COLO829 (cell line): ENCODE data around the gene PSMC2.
"Not testable (repeated sequence)": the region's sequence is repeated elsewhere in the genome, so short reads cannot be mapped to it uniquely, and the experiment has no call there.

ENCODE experiments used
- DNase-seq: peaks from one replicate; pipeline ENCODE4 v3.0.0; 2012; ENCODE audit warnings: low spot score

The PSMC2 gene

GRCh38 chr7:103379270-103379975 lies 32.0 kb downstream of the PSMC2 start:
- no peak for DNase-seq

- no peak for DNase-seq
Observed at GRCh38 chr7:103380395-103381191, 33.1 kb downstream of the PSMC2 start.

- no peak for DNase-seq
Observed at GRCh38 chr7:103381280-103382031, 34.0 kb downstream of the PSMC2 start.

GRCh38 chr7:103382032-103382402 lies 34.6 kb downstream of the PSMC2 start:
- DNase-seq, result no peak

- DNase-seq, result no peak
Observed at GRCh38 chr7:103387242-103387641, 39.8 kb downstream of the PSMC2 start.

GRCh38 chr7:103388469-103389140 lies 41.2 kb downstream of the PSMC2 start:
- DNase-seq, result no peak

- no peak for DNase-seq
Observed at GRCh38 chr7:103389263-103389662, 41.8 kb downstream of the PSMC2 start.

GRCh38 chr7:103391150-103391549 lies 43.7 kb downstream of the PSMC2 start:
- no peak for DNase-seq

- no peak for DNase-seq
Observed at GRCh38 chr7:103391976-103392375, 44.5 kb downstream of the PSMC2 start.

- DNase-seq, result no peak
Observed at GRCh38 chr7:103394566-103394965, 47.1 kb downstream of the PSMC2 start.

GRCh38 chr7:103395071-103395470 lies 47.6 kb downstream of the PSMC2 start:
- no peak for DNase-seq

- DNase-seq, result no peak
Observed at GRCh38 chr7:103396471-103396870, 49.0 kb downstream of the PSMC2 start.

GRCh38 chr7:103398483-103399127 lies 51.2 kb downstream of the PSMC2 start:
- no peak for DNase-seq

GRCh38 chr7:103399687-103400086 lies 52.2 kb downstream of the PSMC2 start:
- DNase-seq, result not testable (repeated sequence)

GRCh38 chr7:103405789-103406613 lies 58.6 kb downstream of the PSMC2 start:
- not testable (repeated sequence) for DNase-seq

- DNase-seq, result no peak
Observed at GRCh38 chr7:103412151-103412550, 64.7 kb downstream of the PSMC2 start.

GRCh38 chr7:103413407-103413806 lies 66.0 kb downstream of the PSMC2 start:
- no peak for DNase-seq

GRCh38 chr7:103418241-103418640 lies 70.8 kb downstream of the PSMC2 start:
- DNase-seq, result no peak
